Adrenal gland (tissue), 5 donors: Measurements from ENCODE around the gene CLDN9.

Source experiments
- POLR2A ChIP-seq, 2 donors: fragments of 450-650 bp; IDR thresholded peaks; one replicate each; pipeline ENCODE4 v1.6.1; 2017; ENCODE audit warnings: antibody characterized with exemption in 2 of 2, mild to moderate bottlenecking in 2 of 2, moderate library complexity in 1 of 2
- TF ChIP-seq, protein P1 (sequence below), 6 experiments: fragments of 450-650 bp in 4 of 6; fragments of 200-600 bp in 2 of 6; sonication (generic) in 1 of 6; IDR thresholded peaks; 1 replicate in 5 of 6; 2 replicates in 1 of 6; pipeline versions ENCODE4 v1.5.1 to v1.8.0; 2016 to 2021; ENCODE audit warnings: antibody characterized with exemption in 6 of 6, mild to moderate bottlenecking in 2 of 6, moderate library complexity in 1 of 6
- donor health status: DM: no; HTN: no; CAD: no.

DNA sequence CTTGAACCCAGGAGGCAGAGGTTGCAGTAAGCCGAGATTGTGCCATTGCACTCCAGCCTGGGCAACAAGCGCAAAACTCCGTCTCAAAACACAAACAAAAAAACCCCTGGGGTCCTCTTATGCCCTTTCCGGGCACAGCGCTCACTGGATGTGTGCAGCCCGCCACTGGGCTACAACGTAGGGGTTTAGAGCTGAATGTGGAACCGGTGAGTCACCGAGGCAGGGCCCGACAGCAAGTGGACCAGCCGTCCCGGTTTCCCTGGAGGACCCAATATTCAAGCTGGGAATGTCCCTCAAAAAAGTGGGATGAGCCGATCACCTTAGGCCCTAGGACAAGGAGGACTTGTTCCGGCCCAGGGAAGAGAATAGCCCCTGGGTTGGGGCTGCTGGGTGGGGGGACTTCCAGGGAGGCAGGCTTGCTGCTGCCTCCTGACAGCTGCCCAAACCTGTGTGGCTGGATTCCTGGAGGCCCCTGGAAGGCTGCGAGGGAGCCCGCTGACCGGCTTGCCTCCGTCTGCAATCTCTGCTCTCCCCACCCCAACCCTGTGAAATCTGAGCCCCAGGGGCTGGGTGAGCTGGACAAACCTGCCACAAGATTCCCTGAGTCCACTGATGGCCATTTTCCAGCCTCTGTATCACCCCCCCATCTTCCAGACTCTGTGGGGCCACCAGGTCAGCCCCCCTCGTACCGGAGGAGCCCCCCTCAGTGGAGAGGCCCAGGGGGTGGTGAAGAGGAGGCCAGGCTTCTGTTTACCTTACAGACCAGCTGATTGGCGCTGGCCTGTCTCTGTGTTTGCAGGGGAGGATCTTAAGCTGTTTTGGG lies 2.9 kb upstream of the CLDN9 start:
- TF ChIP-seq, protein P1, sequence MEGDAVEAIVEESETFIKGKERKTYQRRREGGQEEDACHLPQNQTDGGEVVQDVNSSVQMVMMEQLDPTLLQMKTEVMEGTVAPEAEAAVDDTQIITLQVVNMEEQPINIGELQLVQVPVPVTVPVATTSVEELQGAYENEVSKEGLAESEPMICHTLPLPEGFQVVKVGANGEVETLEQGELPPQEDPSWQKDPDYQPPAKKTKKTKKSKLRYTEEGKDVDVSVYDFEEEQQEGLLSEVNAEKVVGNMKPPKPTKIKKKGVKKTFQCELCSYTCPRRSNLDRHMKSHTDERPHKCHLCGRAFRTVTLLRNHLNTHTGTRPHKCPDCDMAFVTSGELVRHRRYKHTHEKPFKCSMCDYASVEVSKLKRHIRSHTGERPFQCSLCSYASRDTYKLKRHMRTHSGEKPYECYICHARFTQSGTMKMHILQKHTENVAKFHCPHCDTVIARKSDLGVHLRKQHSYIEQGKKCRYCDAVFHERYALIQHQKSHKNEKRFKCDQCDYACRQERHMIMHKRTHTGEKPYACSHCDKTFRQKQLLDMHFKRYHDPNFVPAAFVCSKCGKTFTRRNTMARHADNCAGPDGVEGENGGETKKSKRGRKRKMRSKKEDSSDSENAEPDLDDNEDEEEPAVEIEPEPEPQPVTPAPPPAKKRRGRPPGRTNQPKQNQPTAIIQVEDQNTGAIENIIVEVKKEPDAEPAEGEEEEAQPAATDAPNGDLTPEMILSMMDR (IDR thresholded peaks at IDR 0.05): no peak
- no peak for TF ChIP-seq POLR2A (IDR thresholded peaks at IDR 0.05)
